ENCODE data around the gene DEPP1. TPM values are rescaled to one million over a fixed set of nuclear protein-coding genes. Genes with fewer than 3 reads are reported as not detected.

Gene DEPP1
- polyA plus RNA-seq, 3 donors = not detected

DNA sequence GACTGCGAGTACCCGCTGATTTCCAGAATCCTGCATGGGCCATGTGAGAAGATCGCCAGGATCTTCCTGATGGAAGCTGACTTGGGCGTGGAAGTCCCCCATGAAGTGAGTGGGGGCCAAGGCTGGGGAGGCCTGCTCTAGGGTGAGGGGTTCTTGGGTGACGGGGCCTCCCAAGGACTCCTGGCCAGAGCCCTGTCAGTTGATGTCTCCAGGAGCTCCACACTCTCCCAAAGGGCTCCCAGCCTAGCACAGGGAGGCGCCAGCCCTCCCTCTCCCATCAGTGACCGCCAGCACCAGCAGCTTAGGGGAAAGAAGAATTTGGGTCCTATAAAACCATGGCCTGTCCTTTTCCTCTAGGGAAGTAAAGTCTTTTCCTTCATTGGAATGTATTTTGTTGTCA lies 12.4 kb upstream of the DEPP1 start:
- peaks cover 19% of the 10 kb centered on the region for H3K4me1 Mint-ChIP-seq
- no peak overlapping the region for H3K4me3 Mint-ChIP-seq
- TF ChIP-seq, protein P1, sequence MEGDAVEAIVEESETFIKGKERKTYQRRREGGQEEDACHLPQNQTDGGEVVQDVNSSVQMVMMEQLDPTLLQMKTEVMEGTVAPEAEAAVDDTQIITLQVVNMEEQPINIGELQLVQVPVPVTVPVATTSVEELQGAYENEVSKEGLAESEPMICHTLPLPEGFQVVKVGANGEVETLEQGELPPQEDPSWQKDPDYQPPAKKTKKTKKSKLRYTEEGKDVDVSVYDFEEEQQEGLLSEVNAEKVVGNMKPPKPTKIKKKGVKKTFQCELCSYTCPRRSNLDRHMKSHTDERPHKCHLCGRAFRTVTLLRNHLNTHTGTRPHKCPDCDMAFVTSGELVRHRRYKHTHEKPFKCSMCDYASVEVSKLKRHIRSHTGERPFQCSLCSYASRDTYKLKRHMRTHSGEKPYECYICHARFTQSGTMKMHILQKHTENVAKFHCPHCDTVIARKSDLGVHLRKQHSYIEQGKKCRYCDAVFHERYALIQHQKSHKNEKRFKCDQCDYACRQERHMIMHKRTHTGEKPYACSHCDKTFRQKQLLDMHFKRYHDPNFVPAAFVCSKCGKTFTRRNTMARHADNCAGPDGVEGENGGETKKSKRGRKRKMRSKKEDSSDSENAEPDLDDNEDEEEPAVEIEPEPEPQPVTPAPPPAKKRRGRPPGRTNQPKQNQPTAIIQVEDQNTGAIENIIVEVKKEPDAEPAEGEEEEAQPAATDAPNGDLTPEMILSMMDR (IDR thresholded peaks at IDR 0.05) = no peak
- no peak overlapping the region for H2AFZ ChIP-seq (ENCODE audit: insufficient read depth, low read depth, low read length, poor library complexity, severe bottlenecking)
- H3K27me3 ChIP-seq (ENCODE audit: control insufficient read depth in 2 of 2, insufficient read depth in 2 of 2, low read length in 2 of 2) = no peaks in the 10 kb centered on the region
- DNase-seq = no peak
- peaks cover 89 to 90% of the 10 kb centered on the region in 2 donors for H3K36me3 Mint-ChIP-seq
- no peaks in the 10 kb centered on the region for H3K79me2 ChIP-seq (ENCODE audit: insufficient read depth, low read length)
- H3K9me3 Mint-ChIP-seq = no peaks in the 10 kb centered on the region
- H3K27ac ChIP-seq (ENCODE audit: low read depth in 1 of 2, low read length in 2 of 2) = peak overlapping the region in 1 of 2 donors; percentile 48
- peaks cover 90% of the 10 kb centered on the region for H4K20me1 ChIP-seq (ENCODE audit: insufficient read depth, low read length)
- no peaks in the 10 kb centered on the region for H3K9me3 ChIP-seq (replicated peaks in 1 of 2; ENCODE audit: control insufficient read depth in 1 of 2, insufficient read depth in 1 of 2, low read length in 2 of 2)
- peaks cover 0 to 2% (median 0%) of the 10 kb centered on the region in 3 donors for H3K27me3 Mint-ChIP-seq (ENCODE audit: low read depth in 3 of 3)
- WGBS (ENCODE audit: insufficient coverage) = 100% methylated on average over 4 of the region's 7 CpGs
- intact Hi-C loops (cut with micrococcal nuclease) = no loop called here
- peaks cover 0 to 11% of the 10 kb centered on the region in 2 donors for H3K4me1 ChIP-seq (ENCODE audit: control insufficient read depth in 1 of 2, insufficient read depth in 2 of 2, low read length in 2 of 2)
- no peak overlapping the region for H3K4me3 ChIP-seq (replicated peaks in 1 of 3; ENCODE audit: low read depth in 2 of 3, low read length in 3 of 3)
- peak overlapping the region in 1 of 7 donors; percentile 54 for H3K27ac Mint-ChIP-seq
- H3K36me3 ChIP-seq (replicated peaks in 1 of 2; ENCODE audit: control insufficient read depth in 1 of 2, insufficient read depth in 2 of 2, low read length in 2 of 2) = peaks cover 93 to 94% of the 10 kb centered on the region in 2 donors
- H3K9ac ChIP-seq (ENCODE audit: insufficient read depth, low read length, poor library complexity, severe bottlenecking) = no peak overlapping the region
- no peak overlapping the region for H3K4me2 ChIP-seq (replicated peaks; ENCODE audit: extremely low read depth, low read length, poor library complexity, severe bottlenecking)

DNA sequence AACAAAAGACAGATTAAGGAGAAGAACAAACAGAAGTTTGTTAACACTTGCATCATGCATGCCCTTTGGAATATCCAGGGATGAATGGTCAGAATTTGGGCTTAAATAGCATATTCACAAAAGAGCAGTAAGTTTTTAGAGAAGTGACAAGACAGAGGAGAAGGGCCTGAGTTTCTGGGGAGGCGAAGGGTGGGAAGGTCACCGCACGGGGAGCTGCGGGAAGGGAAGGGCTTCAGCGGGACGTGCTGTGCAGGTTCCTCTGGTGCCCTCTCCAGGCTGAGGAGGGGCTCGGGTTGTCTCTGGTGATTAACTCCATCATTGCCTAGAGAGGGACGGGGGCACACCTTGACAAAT lies 11.7 kb upstream of the DEPP1 start:
- H3K79me2 ChIP-seq (ENCODE audit: insufficient read depth, low read length) = peaks cover under 1% of the 10 kb centered on the region
- Mint-ChIP-seq H3K4me1 (peaks cover 12% of the 10 kb centered on the region), H3K36me3 (peaks cover 96 to 97% of the 10 kb centered on the region in 2 donors), H3K27me3 (ENCODE audit: low read depth in 3 of 3) (peaks cover 0 to 2% (median 0%) of the 10 kb centered on the region in 3 donors), H3K4me3 (no peak overlapping the region), H3K27ac (peak overlapping the region in 3 of 7 donors; percentile 24 to 61 (median 55)), H3K9me3 (no peaks in the 10 kb centered on the region)
- H3K9ac ChIP-seq (ENCODE audit: insufficient read depth, low read length, poor library complexity, severe bottlenecking) = no peak overlapping the region
- H3K27ac ChIP-seq (ENCODE audit: low read depth in 1 of 2, low read length in 2 of 2) = peak overlapping the region in 1 of 2 donors; percentile 48
- H3K27me3 ChIP-seq (ENCODE audit: control insufficient read depth in 2 of 2, insufficient read depth in 2 of 2, low read length in 2 of 2) = no peaks in the 10 kb centered on the region
- peaks cover 96% of the 10 kb centered on the region for H4K20me1 ChIP-seq (ENCODE audit: insufficient read depth, low read length)
- peaks cover 100% of the 10 kb centered on the region in 2 donors for H3K36me3 ChIP-seq (replicated peaks in 1 of 2; ENCODE audit: control insufficient read depth in 1 of 2, insufficient read depth in 2 of 2, low read length in 2 of 2)
- WGBS (ENCODE audit: insufficient coverage) = 9% methylated on average over 8 of the region's 8 CpGs
- TF ChIP-seq, protein P1 (IDR thresholded peaks at IDR 0.05) = no peak
- no peaks in the 10 kb centered on the region for H3K9me3 ChIP-seq (replicated peaks in 1 of 2; ENCODE audit: control insufficient read depth in 1 of 2, insufficient read depth in 1 of 2, low read length in 2 of 2)
- no peak overlapping the region for H3K4me3 ChIP-seq (replicated peaks in 1 of 3; ENCODE audit: low read depth in 2 of 3, low read length in 3 of 3)
- H2AFZ ChIP-seq (ENCODE audit: insufficient read depth, low read depth, low read length, poor library complexity, severe bottlenecking) = no peak overlapping the region
- no peak for DNase-seq
- H3K4me1 ChIP-seq (ENCODE audit: control insufficient read depth in 1 of 2, insufficient read depth in 2 of 2, low read length in 2 of 2) = peaks cover 0 to 4% of the 10 kb centered on the region in 2 donors
- no peak overlapping the region for H3K4me2 ChIP-seq (replicated peaks; ENCODE audit: extremely low read depth, low read length, poor library complexity, severe bottlenecking)
- intact Hi-C loops (cut with micrococcal nuclease) = no loop called here
